ENCODE measurements around the gene FRMD7.
"Not testable (repeated sequence)": the region's sequence is repeated elsewhere in the genome, so short reads cannot be mapped to it uniquely, and the experiment has no call there.

FRMD7 gene

DNA sequence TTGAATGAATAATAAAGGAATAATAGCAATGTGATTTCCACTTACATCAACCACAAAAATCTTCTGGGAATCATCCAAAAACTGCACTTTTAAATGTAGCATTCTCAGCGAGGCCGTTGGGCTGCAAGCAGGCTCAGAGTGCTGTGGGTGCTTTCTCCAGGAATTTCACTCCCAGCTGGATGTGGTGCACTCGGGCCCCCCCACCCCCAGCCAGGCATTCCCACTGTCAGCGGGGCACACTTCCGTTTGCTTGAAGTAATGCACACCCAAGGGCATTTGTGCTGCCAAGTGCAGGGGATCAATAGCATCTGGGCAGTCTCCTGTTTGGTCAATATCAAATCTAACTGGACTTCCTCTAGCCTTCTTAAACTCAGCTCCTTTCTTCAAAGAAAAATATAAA, at the start of gene FRMD7:
Gene FRMD7 (minus strand): TSS at position 278 of the 400 bp plus-strand sequence. CDS start 176 bp downstream, at position 102.
- H3K4me3 ChIP-seq (ENCODE audit: low read depth in 1 of 5, low read length in 5 of 5) = no peak within 1 kb of the TSS
- H3K4me1 ChIP-seq (ENCODE audit: control insufficient read depth in 5 of 5, insufficient read depth in 5 of 5, low read length in 5 of 5) = peaks cover 0 to 3% (median 2%) of the 10 kb centered on the region in 5 donors
- no peak within 1 kb of the TSS for H3K9ac ChIP-seq (ENCODE audit: low read length in 5 of 5)
- no peak within 1 kb of the TSS for H3K27ac ChIP-seq (ENCODE audit: low read depth, low read length)
- peaks cover 0 to 21% (median 7%) of the 10 kb centered on the region in 5 donors for H3K27me3 ChIP-seq (ENCODE audit: control insufficient read depth in 5 of 5, insufficient read depth in 4 of 5, low read length in 5 of 5)
- H3K36me3 ChIP-seq (ENCODE audit: control insufficient read depth in 5 of 5, insufficient read depth in 5 of 5, low read length in 5 of 5) = no peaks in the 10 kb centered on the region
- no peaks in the 10 kb centered on the region for H3K9me3 ChIP-seq (ENCODE audit: control insufficient read depth in 5 of 5, low read length in 5 of 5)

DNA sequence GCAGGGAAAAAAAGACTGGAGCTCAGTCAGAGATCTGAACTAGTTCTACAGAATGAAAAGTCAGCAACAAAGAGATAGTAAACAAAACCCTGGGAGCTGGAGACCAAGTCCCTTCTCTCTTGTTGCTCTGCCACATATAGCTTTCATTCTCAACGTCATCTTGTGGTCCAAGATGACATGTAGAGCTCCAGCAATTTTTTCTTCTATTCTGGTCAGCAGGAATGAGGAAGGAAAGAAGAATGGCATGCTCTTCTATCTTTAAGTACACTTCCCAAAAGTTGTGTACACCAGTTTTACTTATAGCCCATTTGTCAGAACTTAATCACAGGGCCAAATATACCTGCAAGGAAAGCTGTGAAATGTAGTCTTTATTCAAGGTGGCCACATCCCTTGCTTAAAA, 45.8 kb upstream of the FRMD7 start:
- Histone ChIP-seq H3K9me3 (ENCODE audit: control insufficient read depth in 5 of 5, low read length in 5 of 5) (no peaks in the 10 kb centered on the region), H3K4me3 (ENCODE audit: low read depth in 1 of 5, low read length in 5 of 5) (no peak overlapping the region), H3K27me3 (ENCODE audit: control insufficient read depth in 5 of 5, insufficient read depth in 4 of 5, low read length in 5 of 5) (peaks cover 0 to 11% (median 3%) of the 10 kb centered on the region in 5 donors), H3K27ac (ENCODE audit: low read depth, low read length) (no peak overlapping the region), H3K36me3 (ENCODE audit: control insufficient read depth in 5 of 5, insufficient read depth in 5 of 5, low read length in 5 of 5) (no peaks in the 10 kb centered on the region), H3K4me1 (ENCODE audit: control insufficient read depth in 5 of 5, insufficient read depth in 5 of 5, low read length in 5 of 5) (no peaks in the 10 kb centered on the region), H3K9ac (ENCODE audit: low read length in 5 of 5) (no peak overlapping the region)

DNA sequence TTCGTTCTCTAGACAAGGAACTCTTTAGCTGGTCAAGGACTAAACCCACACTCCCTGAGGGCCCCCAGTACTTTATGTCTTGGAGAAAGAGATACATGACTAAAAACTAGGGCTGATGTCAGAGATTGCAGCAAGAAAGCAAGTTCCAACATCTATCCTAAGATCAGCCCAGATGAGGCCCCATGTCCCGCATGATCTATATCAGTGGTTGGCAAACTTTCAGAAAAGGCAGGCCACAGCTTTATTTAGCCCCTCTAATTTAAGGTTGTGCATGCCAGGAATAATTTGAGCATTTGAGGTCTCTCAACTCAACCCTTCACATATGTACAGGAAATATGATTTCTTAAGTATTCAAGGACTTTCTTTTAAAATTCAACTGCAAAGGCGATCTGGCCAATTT, 44.1 kb upstream of the FRMD7 start:
- H3K9ac ChIP-seq (ENCODE audit: low read length in 5 of 5) = no peak overlapping the region
- no peaks in the 10 kb centered on the region for H3K36me3 ChIP-seq (ENCODE audit: control insufficient read depth in 5 of 5, insufficient read depth in 5 of 5, low read length in 5 of 5)
- H3K4me3 ChIP-seq (ENCODE audit: low read depth in 1 of 5, low read length in 5 of 5) = no peak overlapping the region
- no peaks in the 10 kb centered on the region for H3K9me3 ChIP-seq (ENCODE audit: control insufficient read depth in 5 of 5, low read length in 5 of 5)
- peaks cover 0 to 15% (median 3%) of the 10 kb centered on the region in 5 donors for H3K27me3 ChIP-seq (ENCODE audit: control insufficient read depth in 5 of 5, insufficient read depth in 4 of 5, low read length in 5 of 5)
- no peaks in the 10 kb centered on the region for H3K4me1 ChIP-seq (ENCODE audit: control insufficient read depth in 5 of 5, insufficient read depth in 5 of 5, low read length in 5 of 5)
- no peak overlapping the region for H3K27ac ChIP-seq (ENCODE audit: low read depth, low read length)

DNA sequence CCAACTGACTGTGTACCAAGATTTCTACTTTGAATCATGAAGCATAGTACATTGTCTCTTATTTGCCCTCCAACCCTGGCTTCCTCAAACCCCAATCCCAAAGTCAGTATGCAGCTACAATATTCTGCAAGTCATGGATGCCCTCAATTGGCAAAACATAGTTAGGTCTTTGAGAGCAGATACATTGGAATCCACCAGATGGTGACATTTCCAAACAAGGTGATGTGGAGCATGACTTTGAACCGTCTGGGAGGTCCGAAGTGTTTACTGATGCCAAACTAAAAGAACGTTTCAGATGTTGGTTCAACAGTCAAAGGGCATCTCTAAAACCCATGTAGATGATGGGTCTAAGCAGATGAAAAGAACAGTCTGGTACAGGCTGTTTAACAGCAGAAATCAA, 43.7 kb upstream of the FRMD7 start:
- Histone ChIP-seq H3K4me1 (ENCODE audit: control insufficient read depth in 5 of 5, insufficient read depth in 5 of 5, low read length in 5 of 5) (no peaks in the 10 kb centered on the region), H3K9me3 (ENCODE audit: control insufficient read depth in 5 of 5, low read length in 5 of 5) (no peaks in the 10 kb centered on the region), H3K4me3 (ENCODE audit: low read depth in 1 of 5, low read length in 5 of 5) (no peak overlapping the region), H3K9ac (ENCODE audit: low read length in 5 of 5) (no peak overlapping the region), H3K27ac (ENCODE audit: low read depth, low read length) (no peak overlapping the region), H3K36me3 (ENCODE audit: control insufficient read depth in 5 of 5, insufficient read depth in 5 of 5, low read length in 5 of 5) (no peaks in the 10 kb centered on the region), H3K27me3 (ENCODE audit: control insufficient read depth in 5 of 5, insufficient read depth in 4 of 5, low read length in 5 of 5) (peaks cover 0 to 15% (median 3%) of the 10 kb centered on the region in 5 donors)

DNA sequence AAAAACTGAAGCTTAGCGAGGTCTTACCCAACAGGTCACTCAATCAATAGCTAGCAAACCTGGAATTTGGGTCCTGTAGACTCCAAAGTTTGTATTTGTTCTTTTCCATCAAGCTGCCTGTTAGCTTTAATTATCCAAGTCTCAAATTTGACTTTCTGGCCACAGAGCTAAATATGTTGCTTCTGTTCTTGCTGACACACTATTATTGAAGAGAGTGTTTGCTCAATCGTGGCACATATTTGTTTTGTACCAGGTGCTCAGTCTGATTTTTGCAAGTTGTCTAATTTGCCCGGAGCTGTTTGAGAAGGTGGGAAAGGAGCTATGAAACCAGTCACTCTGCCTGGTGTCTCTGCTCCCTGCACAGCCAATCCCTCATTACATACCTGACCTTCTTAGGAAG, 41.7 kb upstream of the FRMD7 start:
- Histone ChIP-seq H3K9me3 (ENCODE audit: control insufficient read depth in 5 of 5, low read length in 5 of 5) (peaks cover 4 to 11% (median 6%) of the 10 kb centered on the region in 5 donors), H3K36me3 (ENCODE audit: control insufficient read depth in 5 of 5, insufficient read depth in 5 of 5, low read length in 5 of 5) (no peaks in the 10 kb centered on the region), H3K9ac (ENCODE audit: low read length in 5 of 5) (no peak overlapping the region), H3K27ac (ENCODE audit: low read depth, low read length) (no peak overlapping the region), H3K4me3 (ENCODE audit: low read depth in 1 of 5, low read length in 5 of 5) (no peak overlapping the region), H3K27me3 (ENCODE audit: control insufficient read depth in 5 of 5, insufficient read depth in 4 of 5, low read length in 5 of 5) (peaks cover 0 to 15% (median 3%) of the 10 kb centered on the region in 5 donors), H3K4me1 (ENCODE audit: control insufficient read depth in 5 of 5, insufficient read depth in 5 of 5, low read length in 5 of 5) (no peaks in the 10 kb centered on the region)

GRCh38 chrX:132165651-132166050, 37.8 kb upstream of the FRMD7 start:
- peaks cover 0 to 6% (median 3%) of the 10 kb centered on the region in 5 donors for H3K27me3 ChIP-seq (ENCODE audit: control insufficient read depth in 5 of 5, insufficient read depth in 4 of 5, low read length in 5 of 5)
- peaks cover 4 to 12% (median 6%) of the 10 kb centered on the region in 5 donors for H3K9me3 ChIP-seq (ENCODE audit: control insufficient read depth in 5 of 5, low read length in 5 of 5)
- no peaks in the 10 kb centered on the region for H3K36me3 ChIP-seq (ENCODE audit: control insufficient read depth in 5 of 5, insufficient read depth in 5 of 5, low read length in 5 of 5)
- no peak overlapping the region for H3K27ac ChIP-seq (ENCODE audit: low read depth, low read length)
- H3K4me3 ChIP-seq (ENCODE audit: low read depth in 1 of 5, low read length in 5 of 5) = no peak overlapping the region
- H3K9ac ChIP-seq (ENCODE audit: low read length in 5 of 5) = no peak overlapping the region
- no peaks in the 10 kb centered on the region for H3K4me1 ChIP-seq (ENCODE audit: control insufficient read depth in 5 of 5, insufficient read depth in 5 of 5, low read length in 5 of 5)

- Histone ChIP-seq H3K36me3 (ENCODE audit: control insufficient read depth in 5 of 5, insufficient read depth in 5 of 5, low read length in 5 of 5) (no peaks in the 10 kb centered on the region), H3K4me3 (ENCODE audit: low read depth in 1 of 5, low read length in 5 of 5) (no peak overlapping the region), H3K27me3 (ENCODE audit: control insufficient read depth in 5 of 5, insufficient read depth in 4 of 5, low read length in 5 of 5) (peaks cover 0 to 6% (median 3%) of the 10 kb centered on the region in 5 donors), H3K4me1 (ENCODE audit: control insufficient read depth in 5 of 5, insufficient read depth in 5 of 5, low read length in 5 of 5) (no peaks in the 10 kb centered on the region), H3K9ac (ENCODE audit: low read length in 5 of 5) (no peak overlapping the region), H3K9me3 (ENCODE audit: control insufficient read depth in 5 of 5, low read length in 5 of 5) (peaks cover 4 to 12% (median 6%) of the 10 kb centered on the region in 5 donors), H3K27ac (ENCODE audit: low read depth, low read length) (no peak overlapping the region)
Observed at GRCh38 chrX:132165005-132165404, 37.2 kb upstream of the FRMD7 start.

DNA sequence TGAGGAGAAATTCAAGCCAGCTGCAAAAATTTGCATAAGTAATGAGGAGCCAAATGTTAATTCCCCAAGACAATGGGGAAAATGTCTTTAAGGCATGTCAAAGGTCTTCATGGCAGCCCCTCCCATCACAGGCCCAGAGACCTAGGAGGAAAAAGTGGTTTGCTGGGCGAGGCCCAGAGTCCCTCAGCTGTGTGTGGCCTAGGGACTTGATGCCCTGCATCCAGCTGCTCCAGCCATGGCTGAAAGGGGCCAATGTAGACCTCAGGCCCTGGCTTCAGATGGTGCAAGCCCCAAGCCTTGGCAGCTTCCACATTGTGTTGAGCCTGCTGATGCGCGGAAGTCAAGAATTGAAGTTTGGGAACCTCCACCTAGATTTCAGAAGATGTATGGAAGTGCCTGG, 35.3 kb upstream of the FRMD7 start:
- H3K27me3 ChIP-seq (ENCODE audit: control insufficient read depth in 5 of 5, insufficient read depth in 4 of 5, low read length in 5 of 5); H3K9ac ChIP-seq (ENCODE audit: low read length in 5 of 5); H3K4me1 ChIP-seq (ENCODE audit: control insufficient read depth in 5 of 5, insufficient read depth in 5 of 5, low read length in 5 of 5); H3K27ac ChIP-seq (ENCODE audit: low read depth, low read length); H3K4me3 ChIP-seq (ENCODE audit: low read depth in 1 of 5, low read length in 5 of 5); H3K36me3 ChIP-seq (ENCODE audit: control insufficient read depth in 5 of 5, insufficient read depth in 5 of 5, low read length in 5 of 5): not testable (repeated sequence)
- peaks cover 4 to 12% (median 6%) of the 10 kb centered on the region in 5 donors for H3K9me3 ChIP-seq (ENCODE audit: control insufficient read depth in 5 of 5, low read length in 5 of 5)

- Histone ChIP-seq H3K4me1 (ENCODE audit: control insufficient read depth in 5 of 5, insufficient read depth in 5 of 5, low read length in 5 of 5) (no peaks in the 10 kb centered on the region), H3K4me3 (ENCODE audit: low read depth in 1 of 5, low read length in 5 of 5) (no peak overlapping the region), H3K36me3 (ENCODE audit: control insufficient read depth in 5 of 5, insufficient read depth in 5 of 5, low read length in 5 of 5) (no peaks in the 10 kb centered on the region), H3K9ac (ENCODE audit: low read length in 5 of 5) (no peak overlapping the region), H3K27ac (ENCODE audit: low read depth, low read length) (no peak overlapping the region), H3K27me3 (ENCODE audit: control insufficient read depth in 5 of 5, insufficient read depth in 4 of 5, low read length in 5 of 5) (peaks cover 0 to 4% (median 0%) of the 10 kb centered on the region in 5 donors), H3K9me3 (ENCODE audit: control insufficient read depth in 5 of 5, low read length in 5 of 5) (no peaks in the 10 kb centered on the region)
Observed at GRCh38 chrX:132153166-132153565, 25.3 kb upstream of the FRMD7 start.

- H3K9ac ChIP-seq (ENCODE audit: low read length in 5 of 5) = no peak overlapping the region
- H3K27ac ChIP-seq (ENCODE audit: low read depth, low read length) = no peak overlapping the region
- no peak overlapping the region for H3K4me3 ChIP-seq (ENCODE audit: low read depth in 1 of 5, low read length in 5 of 5)
- H3K9me3 ChIP-seq (ENCODE audit: control insufficient read depth in 5 of 5, low read length in 5 of 5) = no peaks in the 10 kb centered on the region
- H3K4me1 ChIP-seq (ENCODE audit: control insufficient read depth in 5 of 5, insufficient read depth in 5 of 5, low read length in 5 of 5) = no peaks in the 10 kb centered on the region
- H3K36me3 ChIP-seq (ENCODE audit: control insufficient read depth in 5 of 5, insufficient read depth in 5 of 5, low read length in 5 of 5) = no peaks in the 10 kb centered on the region
- peaks cover 0 to 8% (median 3%) of the 10 kb centered on the region in 5 donors for H3K27me3 ChIP-seq (ENCODE audit: control insufficient read depth in 5 of 5, insufficient read depth in 4 of 5, low read length in 5 of 5)
Observed at GRCh38 chrX:132146456-132146855, 18.6 kb upstream of the FRMD7 start.

- H3K4me1 ChIP-seq (ENCODE audit: control insufficient read depth in 5 of 5, insufficient read depth in 5 of 5, low read length in 5 of 5) = no peaks in the 10 kb centered on the region
- H3K36me3 ChIP-seq (ENCODE audit: control insufficient read depth in 5 of 5, insufficient read depth in 5 of 5, low read length in 5 of 5) = no peaks in the 10 kb centered on the region
- no peak overlapping the region for H3K9ac ChIP-seq (ENCODE audit: low read length in 5 of 5)
- no peak overlapping the region for H3K27ac ChIP-seq (ENCODE audit: low read depth, low read length)
- H3K27me3 ChIP-seq (ENCODE audit: control insufficient read depth in 5 of 5, insufficient read depth in 4 of 5, low read length in 5 of 5) = peaks cover 0 to 7% (median 3%) of the 10 kb centered on the region in 5 donors
- no peak overlapping the region for H3K4me3 ChIP-seq (ENCODE audit: low read depth in 1 of 5, low read length in 5 of 5)
- no peaks in the 10 kb centered on the region for H3K9me3 ChIP-seq (ENCODE audit: control insufficient read depth in 5 of 5, low read length in 5 of 5)
Observed at GRCh38 chrX:132144061-132144460, 16.2 kb upstream of the FRMD7 start.
